Ovary (tissue), 3 donors: Measurements from ENCODE around the gene CAPN15.

ENCODE experiments used
- POLR2A ChIP-seq: fragments of 450-650 bp; IDR thresholded peaks from one replicate; pipeline ENCODE4 v1.6.1; 2017; ENCODE audit warnings: antibody characterized with exemption, mild to moderate bottlenecking, moderate library complexity
- TF ChIP-seq, protein P1 (sequence below), 3 donors: fragments of 450-650 bp in 2 of 3; fragments of 200-600 bp in 1 of 3; IDR thresholded peaks; one replicate each; pipeline versions ENCODE4 v1.5.1 to v1.8.0; 2016 to 2022; ENCODE audit warnings: antibody characterized with exemption in 3 of 3, mild to moderate bottlenecking in 1 of 3
- donor health status: DM: no; HTN: no; CAD: no.

DNA sequence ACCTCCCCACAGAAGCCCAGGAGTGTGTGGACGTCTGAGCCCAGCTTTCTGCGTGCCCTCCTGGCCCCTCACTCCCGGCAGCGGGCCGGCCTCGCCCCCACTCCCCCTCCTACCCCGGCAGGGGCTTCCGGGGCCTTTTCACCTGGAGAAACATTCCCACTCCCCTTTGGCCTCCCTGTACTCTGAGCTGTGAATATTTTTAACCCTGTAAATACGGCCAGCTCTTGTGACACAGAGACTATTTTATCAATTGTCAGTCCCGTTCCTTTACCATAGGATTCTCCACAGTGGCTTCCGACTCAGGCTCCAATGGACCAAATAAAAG, 26.7 kb downstream of the CAPN15 start:
- TF ChIP-seq, protein P1, sequence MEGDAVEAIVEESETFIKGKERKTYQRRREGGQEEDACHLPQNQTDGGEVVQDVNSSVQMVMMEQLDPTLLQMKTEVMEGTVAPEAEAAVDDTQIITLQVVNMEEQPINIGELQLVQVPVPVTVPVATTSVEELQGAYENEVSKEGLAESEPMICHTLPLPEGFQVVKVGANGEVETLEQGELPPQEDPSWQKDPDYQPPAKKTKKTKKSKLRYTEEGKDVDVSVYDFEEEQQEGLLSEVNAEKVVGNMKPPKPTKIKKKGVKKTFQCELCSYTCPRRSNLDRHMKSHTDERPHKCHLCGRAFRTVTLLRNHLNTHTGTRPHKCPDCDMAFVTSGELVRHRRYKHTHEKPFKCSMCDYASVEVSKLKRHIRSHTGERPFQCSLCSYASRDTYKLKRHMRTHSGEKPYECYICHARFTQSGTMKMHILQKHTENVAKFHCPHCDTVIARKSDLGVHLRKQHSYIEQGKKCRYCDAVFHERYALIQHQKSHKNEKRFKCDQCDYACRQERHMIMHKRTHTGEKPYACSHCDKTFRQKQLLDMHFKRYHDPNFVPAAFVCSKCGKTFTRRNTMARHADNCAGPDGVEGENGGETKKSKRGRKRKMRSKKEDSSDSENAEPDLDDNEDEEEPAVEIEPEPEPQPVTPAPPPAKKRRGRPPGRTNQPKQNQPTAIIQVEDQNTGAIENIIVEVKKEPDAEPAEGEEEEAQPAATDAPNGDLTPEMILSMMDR (IDR thresholded peaks at IDR 0.05), result no peak
- TF ChIP-seq POLR2A, result no peak
